AG10803 (cell line): ENCODE data around the gene SNX30.

Experiments
- DNase-seq: peaks from one replicate; pipeline ENCODE4 v3.0.0; 2010; ENCODE audit warnings: low read depth
- H3K4me3 ChIP-seq: 2 replicates; pipeline ENCODE4 v1.5.1; 2011; ENCODE audit warnings: mild to moderate bottlenecking, low read length, control low read depth
- CTCF ChIP-seq: conservative IDR thresholded peaks from 2 replicates; pipeline ENCODE4 v1.5.1; 2011; ENCODE audit warnings: mild to moderate bottlenecking, low read length, control low read depth, inconsistent platforms

The SNX30 gene

GRCh38 chr9:112809351-112809848 is 58.8 kb downstream of the SNX30 start:
- no peak overlapping the region for H3K4me3 ChIP-seq
- no peak for TF ChIP-seq CTCF
- DNase-seq = no peak

- DNase-seq = no peak
- no peak overlapping the region for H3K4me3 ChIP-seq
Observed at GRCh38 chr9:112809906-112810305, 59.3 kb downstream of the SNX30 start.

GRCh38 chr9:112810696-112811490 is 60.3 kb downstream of the SNX30 start:
- no peak for DNase-seq

More at GRCh38 chr9:112809906-112810305, 59.3 kb downstream of the SNX30 start:
- TF ChIP-seq CTCF = no peak

GRCh38 chr9:112811518-112811917 is 61.0 kb downstream of the SNX30 start:
- H3K4me3 ChIP-seq = no peak overlapping the region
- no peak for DNase-seq
- no peak for TF ChIP-seq CTCF

More at GRCh38 chr9:112810696-112811490, 60.3 kb downstream of the SNX30 start:
- no peak for TF ChIP-seq CTCF
- no peak overlapping the region for H3K4me3 ChIP-seq

- TF ChIP-seq CTCF = no peak
- no peak overlapping the region for H3K4me3 ChIP-seq
- no peak for DNase-seq
Observed at GRCh38 chr9:112815868-112816267, 65.3 kb downstream of the SNX30 start.

- no peak for TF ChIP-seq CTCF
- no peak for DNase-seq
- H3K4me3 ChIP-seq = no peak overlapping the region
Observed at GRCh38 chr9:112817860-112818203, 67.3 kb downstream of the SNX30 start.
